NB4 (cell line): Measurements from ENCODE around the gene STX16.
A peak's percentile ranks its signal among the peaks of the same experiment; 100 is the strongest.

Experiments
- MYC ChIP-seq: IDR thresholded peaks from 2 replicates; pipeline ENCODE4 v1.6.1; 2011; ENCODE audit warnings: low read depth, low read length
- POLR2A ChIP-seq: IDR thresholded peaks from 2 replicates; pipeline ENCODE4 v1.6.1; 2011; ENCODE audit warnings: mild to moderate bottlenecking; ENCODE audit not compliant: insufficient read length; ENCODE audit errors: extremely low read depth
- TF ChIP-seq, protein P1 (sequence below): IDR thresholded peaks from one replicate; pipeline ENCODE4 v1.5.1; 2012; ENCODE audit warnings: low read depth, low read length
- TF ChIP-seq, protein P2 (sequence below): IDR thresholded peaks from 2 replicates; pipeline ENCODE4 v1.6.1; 2011; ENCODE audit warnings: low read depth, low read length

DNA sequence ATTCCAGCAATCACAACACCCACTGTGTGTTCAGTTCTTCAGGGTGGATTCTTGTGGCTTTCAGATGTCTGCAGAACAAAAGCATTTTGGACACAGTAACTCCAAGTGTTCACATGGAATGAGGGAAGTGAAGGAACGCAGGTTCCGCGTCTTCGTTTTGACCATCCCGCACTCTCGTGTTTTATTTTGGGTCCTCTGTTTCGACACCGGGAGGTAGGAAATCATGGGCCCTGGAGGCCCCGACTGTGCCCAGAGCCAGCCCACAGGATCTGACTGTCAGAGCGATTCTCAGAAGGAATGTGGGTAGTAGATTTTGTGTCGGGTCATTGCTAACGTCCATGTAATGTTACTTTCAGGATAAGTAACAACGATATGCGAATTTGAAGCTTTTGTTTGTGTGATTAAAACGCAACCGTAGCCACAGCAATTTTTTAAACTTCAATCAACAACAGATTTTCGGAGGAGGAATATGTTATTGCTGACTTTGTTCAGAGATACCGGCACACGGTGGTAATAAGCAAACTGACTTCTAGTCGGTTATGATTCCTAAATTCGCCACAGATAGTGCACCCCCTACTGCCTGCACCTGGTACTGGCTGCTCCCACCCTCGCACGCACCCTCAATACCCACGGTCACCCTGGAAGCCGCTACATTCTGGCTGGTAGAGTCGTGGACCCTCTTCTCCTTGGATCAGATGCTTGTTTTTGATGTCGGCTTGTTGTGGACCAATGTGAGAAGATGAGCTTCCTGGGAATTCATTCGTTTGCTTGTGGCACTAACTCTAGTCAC, 52.0 kb downstream of the STX16 start:
- TF ChIP-seq, protein P1, sequence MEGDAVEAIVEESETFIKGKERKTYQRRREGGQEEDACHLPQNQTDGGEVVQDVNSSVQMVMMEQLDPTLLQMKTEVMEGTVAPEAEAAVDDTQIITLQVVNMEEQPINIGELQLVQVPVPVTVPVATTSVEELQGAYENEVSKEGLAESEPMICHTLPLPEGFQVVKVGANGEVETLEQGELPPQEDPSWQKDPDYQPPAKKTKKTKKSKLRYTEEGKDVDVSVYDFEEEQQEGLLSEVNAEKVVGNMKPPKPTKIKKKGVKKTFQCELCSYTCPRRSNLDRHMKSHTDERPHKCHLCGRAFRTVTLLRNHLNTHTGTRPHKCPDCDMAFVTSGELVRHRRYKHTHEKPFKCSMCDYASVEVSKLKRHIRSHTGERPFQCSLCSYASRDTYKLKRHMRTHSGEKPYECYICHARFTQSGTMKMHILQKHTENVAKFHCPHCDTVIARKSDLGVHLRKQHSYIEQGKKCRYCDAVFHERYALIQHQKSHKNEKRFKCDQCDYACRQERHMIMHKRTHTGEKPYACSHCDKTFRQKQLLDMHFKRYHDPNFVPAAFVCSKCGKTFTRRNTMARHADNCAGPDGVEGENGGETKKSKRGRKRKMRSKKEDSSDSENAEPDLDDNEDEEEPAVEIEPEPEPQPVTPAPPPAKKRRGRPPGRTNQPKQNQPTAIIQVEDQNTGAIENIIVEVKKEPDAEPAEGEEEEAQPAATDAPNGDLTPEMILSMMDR = peak; percentile 50
- TF ChIP-seq POLR2A (no peak), MYC (no peak)
- TF ChIP-seq, protein P2, sequence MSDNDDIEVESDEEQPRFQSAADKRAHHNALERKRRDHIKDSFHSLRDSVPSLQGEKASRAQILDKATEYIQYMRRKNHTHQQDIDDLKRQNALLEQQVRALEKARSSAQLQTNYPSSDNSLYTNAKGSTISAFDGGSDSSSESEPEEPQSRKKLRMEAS = no peak
